Gastroesophageal sphincter (tissue), 3 donors: ENCODE data around the gene LRRC74A.

Experiments
- CTCF ChIP-seq, 4 experiments: fragments of 200-600 bp in 2 of 4; fragments of 450-650 bp in 2 of 4; sonication (generic) in 1 of 4; IDR thresholded peaks; one replicate each; pipeline ENCODE4 v1.5.1; 2017 to 2019; ENCODE audit warnings: antibody characterized with exemption in 4 of 4, mild to moderate bottlenecking in 2 of 4, moderate library complexity in 2 of 4
- POLR2A ChIP-seq, 2 donors: fragments of 450-650 bp; IDR thresholded peaks; one replicate each; pipeline ENCODE4 v1.6.1; 2017; ENCODE audit warnings: antibody characterized with exemption in 2 of 2, mild to moderate bottlenecking in 2 of 2, moderate library complexity in 1 of 2

GRCh38 chr14:76832503-76832988, 6.3 kb downstream of the LRRC74A start:
- TF ChIP-seq POLR2A (IDR thresholded peaks at IDR 0.05) (no peak), CTCF (IDR thresholded peaks at IDR 0.05) (no peak)
